ENCODE measurements around the gene JAM3.
"Not testable (repeated sequence)": the region's sequence is repeated elsewhere in the genome, so short reads cannot be mapped to it uniquely, and the experiment has no call there.

JAM3 gene

GRCh38 chr11:134151083-134151747, 82.3 kb downstream of the JAM3 start:
- DNase-seq: no peak

- no peak for DNase-seq
These were observed 83.8 kb downstream of the JAM3 start for GRCh38 chr11:134152696-134153095.

GRCh38 chr11:134153147-134153905, 84.5 kb downstream of the JAM3 start:
- DNase-seq: no peak

- no peak for DNase-seq
These were observed 85.6 kb downstream of the JAM3 start for GRCh38 chr11:134154441-134154840.

DNA sequence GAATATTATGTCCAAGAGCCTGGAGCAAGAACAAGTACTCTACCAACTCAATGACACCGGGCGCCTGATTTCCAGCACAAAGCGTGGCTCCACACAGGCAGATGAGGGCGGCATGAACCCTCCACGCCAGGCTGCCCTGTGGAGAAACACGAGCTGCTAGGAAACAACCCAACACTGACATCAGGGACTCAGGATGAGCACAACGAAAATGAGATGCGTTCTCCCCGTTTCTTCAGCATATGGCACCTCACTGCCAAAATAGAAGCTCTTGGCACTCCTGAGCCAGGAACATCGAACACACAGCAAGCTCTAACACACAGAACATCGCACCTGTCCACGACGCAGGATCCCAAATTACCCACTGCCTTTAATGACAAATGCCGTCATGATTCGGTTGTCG, 86.6 kb downstream of the JAM3 start:
- no peak for DNase-seq

- DNase-seq: no peak
These were observed 87.3 kb downstream of the JAM3 start for GRCh38 chr11:134155946-134156865.

DNA sequence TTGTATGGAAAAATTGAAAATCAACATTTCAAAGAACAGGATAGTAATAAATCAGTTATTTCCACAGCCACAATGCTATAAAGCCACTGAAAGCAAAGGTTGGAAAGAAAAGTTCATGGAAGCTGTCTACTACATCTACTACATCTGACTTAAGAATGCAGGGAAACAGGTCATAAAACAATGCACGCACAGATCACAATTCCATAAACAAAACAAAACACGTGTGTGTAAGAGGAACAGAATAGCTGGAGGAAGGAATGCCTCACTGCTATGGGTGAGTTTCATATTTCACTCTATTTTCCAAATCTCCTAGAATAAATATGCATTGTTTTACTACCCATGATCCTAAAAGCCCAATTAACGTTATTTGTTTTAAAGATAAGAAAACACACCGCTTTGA, 88.6 kb downstream of the JAM3 start:
- DNase-seq: no peak

GRCh38 chr11:134158023-134158422, 89.2 kb downstream of the JAM3 start:
- DNase-seq: no peak

- no peak for DNase-seq
These were observed 90.8 kb downstream of the JAM3 start for GRCh38 chr11:134159652-134160051.

- no peak for DNase-seq
These were observed 95.9 kb downstream of the JAM3 start for GRCh38 chr11:134164490-134165370.

DNA sequence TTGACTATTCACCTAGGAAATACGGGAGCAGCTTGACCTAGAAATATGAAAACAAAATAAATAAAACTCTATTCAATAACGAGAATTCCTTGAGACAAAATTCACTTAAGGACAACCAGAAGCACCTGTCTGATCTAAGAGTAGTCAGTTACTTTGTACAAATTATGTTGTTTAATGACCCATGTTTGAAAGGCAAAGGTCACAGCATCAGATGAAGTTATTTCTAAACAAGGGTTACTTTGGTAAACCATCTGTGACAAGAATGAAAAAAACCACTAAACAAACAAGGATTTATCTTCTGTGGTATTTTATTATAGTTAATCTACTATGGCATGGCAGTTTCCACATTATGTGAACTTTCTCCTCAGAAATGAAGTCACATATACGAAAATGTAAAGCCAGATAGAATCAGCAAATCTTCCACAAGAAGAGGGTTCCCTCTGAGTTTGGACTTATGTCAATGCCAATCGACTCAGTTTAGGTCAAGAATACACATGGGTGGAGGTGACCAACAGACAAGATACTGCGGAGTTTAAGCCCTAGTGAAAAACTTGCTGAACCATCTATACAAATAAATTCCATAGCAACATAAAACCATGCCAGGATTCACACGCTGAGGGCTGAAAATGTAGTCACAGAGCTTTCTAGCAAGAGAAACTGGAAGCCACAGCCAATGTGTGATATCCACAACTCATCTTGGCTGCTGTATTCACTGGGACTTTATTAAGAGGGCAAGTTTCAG, 101.5 kb downstream of the JAM3 start:
- DNase-seq: no peak

GRCh38 chr11:134170919-134171281, 102.0 kb downstream of the JAM3 start:
- DNase-seq: no peak

- DNase-seq: no peak
These were observed 103.1 kb downstream of the JAM3 start for GRCh38 chr11:134171951-134172350.

- DNase-seq: no peak
These were observed 104.4 kb downstream of the JAM3 start for GRCh38 chr11:134173296-134173695.

DNA sequence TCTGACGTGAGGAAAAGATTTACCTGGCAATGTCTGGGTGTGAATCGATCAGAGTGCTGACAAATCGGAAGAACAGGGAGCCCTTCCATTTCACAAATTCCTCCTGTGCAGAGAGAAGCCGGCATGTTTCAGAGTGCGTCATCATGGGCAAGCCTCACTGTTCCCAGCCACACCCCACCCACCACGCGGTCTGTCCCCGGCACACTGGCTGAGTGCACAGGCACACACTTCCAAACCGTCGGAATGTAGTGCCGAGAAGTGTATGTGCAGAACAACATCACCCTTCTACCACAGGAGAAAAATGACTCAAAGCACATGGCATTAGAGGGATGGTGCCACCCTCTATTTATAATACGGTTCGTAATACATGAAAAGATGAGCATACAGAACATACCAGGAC, 107.4 kb downstream of the JAM3 start:
- DNase-seq: no peak

GRCh38 chr11:134178032-134178674, 109.3 kb downstream of the JAM3 start:
- no peak for DNase-seq

GRCh38 chr11:134181707-134182106, 112.8 kb downstream of the JAM3 start:
- no peak for DNase-seq

DNA sequence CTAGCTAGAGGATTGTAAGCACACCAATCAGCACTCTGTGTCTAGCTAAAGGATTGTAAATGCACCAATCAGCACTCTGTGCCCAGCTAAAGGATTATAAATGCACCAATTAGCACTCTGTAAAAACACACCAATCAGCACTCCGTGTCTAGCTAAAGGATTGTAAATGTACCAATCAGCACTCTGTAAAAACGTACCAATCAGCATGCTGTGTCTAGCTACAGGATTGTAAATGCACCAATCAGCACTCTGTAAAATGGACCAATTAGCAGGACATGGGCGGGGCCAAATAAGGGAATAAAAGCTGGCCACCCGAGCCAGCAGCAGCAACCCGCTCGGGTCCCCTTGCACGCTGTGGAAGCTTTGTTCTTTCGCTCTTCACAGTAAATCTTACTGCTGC, 119.2 kb downstream of the JAM3 start:
- not testable (repeated sequence) for DNase-seq

DNA sequence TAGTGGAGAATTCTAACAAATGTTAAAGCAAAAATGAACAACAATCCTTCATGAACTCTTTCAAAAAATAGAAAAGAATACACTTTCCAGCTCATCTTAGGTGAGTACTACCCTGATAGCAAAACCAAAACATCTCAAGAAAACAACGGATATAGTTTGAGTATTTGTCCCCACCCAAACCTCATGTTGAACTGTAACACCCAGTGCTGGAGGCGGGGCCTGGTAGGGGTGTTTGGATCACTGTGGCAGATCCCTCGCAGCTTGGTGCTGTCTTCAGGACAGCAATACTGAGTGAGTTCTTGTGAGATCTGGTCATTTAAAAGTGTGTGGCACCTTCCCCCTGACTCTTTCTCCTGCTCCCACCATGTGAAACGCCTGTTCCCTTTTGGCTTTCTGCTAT, 127.9 kb downstream of the JAM3 start:
- DNase-seq: no peak

DNA sequence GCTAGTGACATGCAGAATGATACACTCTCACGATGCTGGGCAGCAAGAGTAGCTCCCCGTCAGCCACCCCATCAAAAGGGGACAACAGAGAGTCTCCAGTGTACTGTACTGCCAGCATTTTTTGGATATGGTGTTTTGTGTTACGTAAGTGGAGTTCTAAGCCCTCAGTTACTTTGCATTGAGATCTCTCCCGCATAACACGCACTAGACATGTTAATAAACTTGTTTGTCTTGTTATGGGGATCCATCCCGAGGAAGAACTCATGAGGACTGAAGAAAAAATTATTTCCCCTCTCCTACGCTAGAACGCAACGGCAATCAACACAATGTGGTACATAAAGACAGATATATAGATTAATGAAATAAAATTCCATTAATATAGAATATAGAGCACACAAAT, 130.7 kb downstream of the JAM3 start:
- no peak for DNase-seq

GRCh38 chr11:134200688-134201087, 131.8 kb downstream of the JAM3 start:
- no peak for DNase-seq
